NCI-H187 treated with DMSO at 0.1 percent for 48 hours (cell line): ENCODE measurements around the gene AKAP7.
"Not testable (repeated sequence)": the region's sequence is repeated elsewhere in the genome, so short reads cannot be mapped to it uniquely, and the experiment has no call there.

Experiments used
- DNase-seq: peaks from one replicate; lab custom pipeline; 2025; lab: John Stamatoyannopoulos, UW

Gene AKAP7

GRCh38 chr6:131255911-131256310 is 120.6 kb downstream of the AKAP7 start:
- no peak for DNase-seq

- DNase-seq: no peak
Observed at GRCh38 chr6:131257104-131257503, 121.8 kb downstream of the AKAP7 start.

GRCh38 chr6:131258010-131258652 is 122.9 kb downstream of the AKAP7 start:
- no peak for DNase-seq

- DNase-seq: no peak
Observed at GRCh38 chr6:131258816-131259476, 123.7 kb downstream of the AKAP7 start.

- not testable (repeated sequence) for DNase-seq
Observed at GRCh38 chr6:131260960-131261359, 125.7 kb downstream of the AKAP7 start.

GRCh38 chr6:131262060-131262459 is 126.8 kb downstream of the AKAP7 start:
- no peak for DNase-seq

- DNase-seq: no peak
Observed at GRCh38 chr6:131265939-131266338, 130.7 kb downstream of the AKAP7 start.

GRCh38 chr6:131268303-131268702 is 133.0 kb downstream of the AKAP7 start:
- no peak for DNase-seq

GRCh38 chr6:131269565-131270391 is 134.5 kb downstream of the AKAP7 start:
- DNase-seq: no peak

- no peak for DNase-seq
Observed at GRCh38 chr6:131270534-131270933, 135.3 kb downstream of the AKAP7 start.

GRCh38 chr6:131275273-131275672 is 140.0 kb downstream of the AKAP7 start:
- DNase-seq: no peak

- no peak for DNase-seq
Observed at GRCh38 chr6:131277591-131277990, 142.3 kb downstream of the AKAP7 start.

- no peak for DNase-seq
Observed at GRCh38 chr6:131281471-131282270, 146.4 kb downstream of the AKAP7 start.

- DNase-seq: no peak
Observed at GRCh38 chr6:131282365-131282764, 147.1 kb downstream of the AKAP7 start.

GRCh38 chr6:131283466-131284175 is 148.4 kb downstream of the AKAP7 start:
- no peak for DNase-seq

- no peak for DNase-seq
Observed at GRCh38 chr6:131285548-131285947, 150.3 kb downstream of the AKAP7 start.

GRCh38 chr6:131286469-131287040 is 151.3 kb downstream of the AKAP7 start:
- DNase-seq: no peak

GRCh38 chr6:131288214-131288613 is 152.9 kb downstream of the AKAP7 start:
- DNase-seq: no peak

- no peak for DNase-seq
Observed at GRCh38 chr6:131290955-131291354, 155.7 kb downstream of the AKAP7 start.

- DNase-seq: no peak
Observed at GRCh38 chr6:131292145-131292938, 157.1 kb downstream of the AKAP7 start.
